HCT116 (cell line): ENCODE results near the gene CHP2.

Experiments
- ATF3 ChIP-seq: IDR thresholded peaks from 2 replicates; pipeline ENCODE4 v1.6.1; 2012
- CEBPB ChIP-seq: IDR thresholded peaks from 2 replicates; pipeline ENCODE4 v1.6.1; 2012; ENCODE audit warnings: low read depth
- ELF1 ChIP-seq: IDR thresholded peaks from 2 replicates; pipeline ENCODE4 v1.6.1; 2012; ENCODE audit warnings: low read depth, borderline replicate concordance
- EZH2 ChIP-seq: fragments of 200-600 bp; sonication (generic); IDR thresholded peaks from 2 replicates; pipeline ENCODE4 v1.6.1; 2017; ENCODE audit warnings: antibody characterized with exemption, mixed run types
- EZH2phosphoT487 ChIP-seq: fragments of 200-600 bp; IDR thresholded peaks from 2 replicates; pipeline ENCODE4 v1.6.1; 2018; ENCODE audit warnings: antibody characterized with exemption, borderline replicate concordance
- MAX ChIP-seq: IDR thresholded peaks from 2 replicates; pipeline ENCODE4 v1.6.1; 2012
- POLR2A ChIP-seq: IDR thresholded peaks from 2 replicates; pipeline ENCODE4 v1.7.0; 2011; ENCODE audit warnings: borderline replicate concordance; ENCODE audit not compliant: insufficient read depth, insufficient read length; ENCODE audit errors: extremely low read depth
- RAD21 ChIP-seq: IDR thresholded peaks from 2 replicates; pipeline ENCODE4 v1.6.1; 2012; ENCODE audit warnings: low read depth, mild to moderate bottlenecking
- SRF ChIP-seq: IDR thresholded peaks from 2 replicates; pipeline ENCODE4 v1.6.1; 2012; ENCODE audit warnings: low read depth
- TCF7L2 ChIP-seq: IDR thresholded peaks from 2 replicates; pipeline ENCODE4 v1.7.0; 2011; ENCODE audit warnings: borderline replicate concordance, inconsistent platforms; ENCODE audit not compliant: insufficient read depth, insufficient read length; ENCODE audit errors: extremely low read depth
- YY1 ChIP-seq: IDR thresholded peaks from 2 replicates; pipeline ENCODE4 v1.6.1; 2011; ENCODE audit warnings: low read length, low read depth, moderate library complexity, mild to moderate bottlenecking; ENCODE audit not compliant: insufficient replicate concordance; ENCODE audit errors: extremely low read depth
- ZNF274 ChIP-seq: fragments of 200-500 bp; sonication (Bioruptor generic); IDR thresholded peaks from 2 replicates; pipeline ENCODE4 v1.6.1; 2014; ENCODE audit warnings: mild to moderate bottlenecking, low read depth, low read length, inconsistent platforms
- TF ChIP-seq, protein P1 (sequence below), 3 experiments: fragments of 200-600 bp in 1 of 3; sonication (generic) in 1 of 3; IDR thresholded peaks in 2 of 3; conservative IDR thresholded peaks in 1 of 3; 2 replicates each; pipeline ENCODE4 v1.5.1; 2012 to 2017; ENCODE audit warnings: low read depth in 2 of 3, low read length in 2 of 3, antibody characterized with exemption in 1 of 3, borderline replicate concordance in 1 of 3, control low read depth in 1 of 3, mild to moderate bottlenecking in 1 of 3, mixed read lengths in 1 of 3, mixed run types in 1 of 3, moderate library complexity in 1 of 3; ENCODE audit not compliant: insufficient read depth in 1 of 3

- TF ChIP-seq POLR2A (no peak), YY1 (no peak), MAX (no peak), RAD21 (no peak), TCF7L2 (no peak), SRF (no peak), ELF1 (no peak), ZNF274 (no peak), ATF3 (no peak), EZH2 (no peak), CEBPB (no peak), EZH2phosphoT487 (no peak)
- TF ChIP-seq, protein P1, sequence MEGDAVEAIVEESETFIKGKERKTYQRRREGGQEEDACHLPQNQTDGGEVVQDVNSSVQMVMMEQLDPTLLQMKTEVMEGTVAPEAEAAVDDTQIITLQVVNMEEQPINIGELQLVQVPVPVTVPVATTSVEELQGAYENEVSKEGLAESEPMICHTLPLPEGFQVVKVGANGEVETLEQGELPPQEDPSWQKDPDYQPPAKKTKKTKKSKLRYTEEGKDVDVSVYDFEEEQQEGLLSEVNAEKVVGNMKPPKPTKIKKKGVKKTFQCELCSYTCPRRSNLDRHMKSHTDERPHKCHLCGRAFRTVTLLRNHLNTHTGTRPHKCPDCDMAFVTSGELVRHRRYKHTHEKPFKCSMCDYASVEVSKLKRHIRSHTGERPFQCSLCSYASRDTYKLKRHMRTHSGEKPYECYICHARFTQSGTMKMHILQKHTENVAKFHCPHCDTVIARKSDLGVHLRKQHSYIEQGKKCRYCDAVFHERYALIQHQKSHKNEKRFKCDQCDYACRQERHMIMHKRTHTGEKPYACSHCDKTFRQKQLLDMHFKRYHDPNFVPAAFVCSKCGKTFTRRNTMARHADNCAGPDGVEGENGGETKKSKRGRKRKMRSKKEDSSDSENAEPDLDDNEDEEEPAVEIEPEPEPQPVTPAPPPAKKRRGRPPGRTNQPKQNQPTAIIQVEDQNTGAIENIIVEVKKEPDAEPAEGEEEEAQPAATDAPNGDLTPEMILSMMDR (IDR thresholded peaks at IDR 0.05 in 2 of 3, conservative IDR thresholded peaks at IDR 0.05 in 1 of 3; ENCODE audit: borderline replicate concordance in 1 of 3, insufficient read depth in 1 of 3, low read depth in 2 of 3, low read length in 2 of 3), result no peak
Measured at GRCh38 chr16:23706439-23706838, 48.4 kb upstream of the CHP2 start.
